A549 (cell line): Measurements from ENCODE around the gene PLD5. TPM values are rescaled to one million over a fixed set of nuclear protein-coding genes. Genes with fewer than 3 reads are reported as not detected.

Source experiments
- ATAC-seq, 2 experiments: fragments of 200-7000 bp in 1 of 2; fragments of >200 bp in 1 of 2; cut with Nextera tagmentation in 1 of 2; cut with Tn5 transposase in 1 of 2; 3 replicates each; pipeline versions ENCODE4 v1.8.0 to v1.9.1; 2018 to 2020; ENCODE audit warnings: mild to moderate bottlenecking in 1 of 2, moderate library complexity in 1 of 2
- CTCF ChIA-PET: fragments of 300-600 bp; sonication (Branson Sonifier 250); formaldehyde crosslinking; extraction: SDS; loops from one replicate; lab custom pipeline; 2021; ENCODE audit warnings: antibody characterized with exemption, inconsistent platforms; lab: Yijun Ruan, JAX
- POLR2A ChIA-PET: fragments of 350-600 bp; formaldehyde crosslinking; extraction: SDS; loops from one replicate; lab custom pipeline; 2021; ENCODE audit warnings: antibody characterized with exemption, inconsistent platforms; lab: Yijun Ruan, JAX
- DNase-seq, 2 experiments: peaks; one replicate each; pipeline versions ENCODE4 v3.0.0 to v3.0.0-alpha.2; 2011 to 2016; ENCODE audit warnings: low read depth in 1 of 2, low spot score in 1 of 2
- FAIRE-seq: peaks from 2 replicates; lab custom pipeline; 2011; peaks lifted over from hg19 to GRCh38; lab: Jason Lieb, UNC
- H3K27ac ChIP-seq, 2 experiments: fragments of >200 bp; sonication (Bioruptor Twin); formaldehyde crosslinking; 3 replicates each; pipeline ENCODE4 v1.5.1; 2016 to 2017
- H3K4me1 ChIP-seq: fragments of >200 bp; sonication (Bioruptor Twin); formaldehyde crosslinking; 3 replicates; pipeline ENCODE4 v1.6.1; 2016
- H3K4me2 ChIP-seq: fragments of >200 bp; sonication (Bioruptor Twin); formaldehyde crosslinking; 3 replicates; pipeline ENCODE4 v1.6.1; 2016
- H3K4me3 ChIP-seq: fragments of >200 bp; sonication (Bioruptor Twin); formaldehyde crosslinking; 3 replicates; pipeline ENCODE4 v1.5.1; 2016
- H3K9me3 ChIP-seq: fragments of >200 bp; sonication (Bioruptor Twin); formaldehyde crosslinking; 3 replicates; pipeline ENCODE4 v1.6.1; 2016
- ATOH8 ChIP-seq: fragments of 250-450 bp; sonication (Bioruptor Pico); IDR thresholded peaks from 2 replicates; pipeline ENCODE4 v1.5.0; 2020; ENCODE audit warnings: low read depth, mild to moderate bottlenecking, moderate library complexity
- BHLHE40 ChIP-seq: IDR thresholded peaks from 2 replicates; pipeline ENCODE4 v1.6.1; 2012; ENCODE audit warnings: low read depth, low read length, inconsistent platforms
- CBX2 ChIP-seq: fragments of 200-600 bp; sonication (generic); IDR thresholded peaks from 2 replicates; pipeline ENCODE4 v1.6.1; 2016; ENCODE audit warnings: low read depth, mild to moderate bottlenecking, borderline replicate concordance
- CBX8 ChIP-seq: fragments of 200-600 bp; sonication (generic); IDR thresholded peaks from 2 replicates; pipeline ENCODE4 v1.6.1; 2016
- EHMT2 ChIP-seq: fragments of 200-600 bp; sonication (generic); IDR thresholded peaks from 2 replicates; pipeline ENCODE4 v1.6.1; 2016; ENCODE audit warnings: antibody characterized with exemption, low read depth, mild to moderate bottlenecking, moderate library complexity
- ELK1 ChIP-seq: fragments of 150-350 bp; IDR thresholded peaks from 2 replicates; pipeline ENCODE4 v1.6.1; 2014; ENCODE audit warnings: low read depth, mild to moderate bottlenecking, low read length
- FOSB ChIP-seq: fragments of 250-450 bp; sonication (Bioruptor Pico); IDR thresholded peaks from 2 replicates; pipeline ENCODE4 v1.5.0; 2020; ENCODE audit warnings: mild to moderate bottlenecking, moderate library complexity
- HOXA7 ChIP-seq: fragments of 250-450 bp; sonication (Bioruptor Pico); IDR thresholded peaks from 2 replicates; pipeline ENCODE4 v1.5.0; 2020; ENCODE audit warnings: mild to moderate bottlenecking, moderate library complexity
- HOXB13 ChIP-seq: fragments of 250-450 bp; sonication (Bioruptor Pico); IDR thresholded peaks from 2 replicates; pipeline ENCODE4 v1.5.0; 2020; ENCODE audit warnings: low read depth, mild to moderate bottlenecking, moderate library complexity
- JUNB ChIP-seq: fragments of >200 bp; sonication (Bioruptor Twin); formaldehyde crosslinking; IDR thresholded peaks from 2 replicates; pipeline ENCODE4 v1.6.1; 2016
- MAX ChIP-seq: IDR thresholded peaks from 2 replicates; pipeline ENCODE4 v1.6.1; 2012
- NPAS2 ChIP-seq: fragments of 250-450 bp; sonication (Bioruptor Pico); IDR thresholded peaks from 2 replicates; pipeline ENCODE4 v1.8.0; 2022; ENCODE audit warnings: mild to moderate bottlenecking, moderate library complexity, borderline replicate concordance
- PHF8 ChIP-seq: fragments of 200-600 bp; sonication (generic); IDR thresholded peaks from 2 replicates; pipeline ENCODE4 v1.6.1; 2016; ENCODE audit warnings: low read depth, mild to moderate bottlenecking, antibody characterized with exemption, moderate library complexity, borderline replicate concordance
- POLR2AphosphoS2 ChIP-seq: conservative IDR thresholded peaks from 2 replicates; pipeline ENCODE4 v1.6.1; 2012; ENCODE audit warnings: low read length, improper control_type of control experiment, inconsistent platforms
- RAD21 ChIP-seq, 2 experiments: fragments of >200 bp in 1 of 2; sonication (Bioruptor Twin) in 1 of 2; formaldehyde crosslinking in 1 of 2; IDR thresholded peaks in 1 of 2; conservative IDR thresholded peaks in 1 of 2; 2 replicates in 1 of 2; 3 replicates in 1 of 2; pipeline ENCODE4 v1.6.1; 2012 to 2018; ENCODE audit warnings: inconsistent platforms in 1 of 2
- SMC3 ChIP-seq: fragments of >200 bp; sonication (Bioruptor Twin); formaldehyde crosslinking; IDR thresholded peaks from 3 replicates; pipeline ENCODE4 v1.6.1; 2018; ENCODE audit warnings: inconsistent platforms
- SREBF2 ChIP-seq: fragments of 450-650 bp; IDR thresholded peaks from 2 replicates; pipeline ENCODE4 v1.6.1; 2014; ENCODE audit warnings: mild to moderate bottlenecking, moderate library complexity
- TP53 ChIP-seq: fragments of 250-450 bp; sonication (Bioruptor Pico); IDR thresholded peaks from 2 replicates; pipeline ENCODE4 v1.5.0; 2021; ENCODE audit warnings: mild to moderate bottlenecking, moderate library complexity
- ZSCAN20 ChIP-seq: fragments of 250-450 bp; sonication (Bioruptor Pico); IDR thresholded peaks from 2 replicates; pipeline ENCODE4 v1.8.0; 2022; ENCODE audit warnings: mild to moderate bottlenecking, moderate library complexity
- WGBS: methylation state at CpG from one replicate; pipeline ENCODE4 v1.1.6; 2017; ENCODE audit errors: missing lambda C conversion rate; 5-methylcytosine and 5-hydroxymethylcytosine counted together
- polyA plus RNA-seq, 4 experiments: library from polyadenylated mRNA; depleted of rRNA in 3 of 4; stranded (reverse); fragments of >200 nt; fragmentation: RNase III in 1 of 4; extraction: RNeasy Plus Mini Kit Qiagen cat#74134 plus additional on column Dnase treatment in 1 of 4; gene quantifications; 2 replicates in 3 of 4; 3 replicates in 1 of 4; pipeline ENCODE4 v1.2.3, GENCODE V29; 2011 to 2017
- TF ChIP-seq, protein P1 (sequence below): fragments of >200 bp; sonication (Bioruptor Twin); formaldehyde crosslinking; IDR thresholded peaks from 3 replicates; pipeline ENCODE4 v1.5.1; 2016
- TF ChIP-seq, protein P2 (sequence below): fragments of 250-450 bp; sonication (Bioruptor Pico); IDR thresholded peaks from 2 replicates; pipeline ENCODE4 v1.5.0; 2021; ENCODE audit warnings: mild to moderate bottlenecking, moderate library complexity, borderline replicate concordance
- TF ChIP-seq, protein P3 (sequence below): IDR thresholded peaks from 2 replicates; pipeline ENCODE4 v1.6.1; 2012; ENCODE audit warnings: low read depth, borderline replicate concordance

Gene PLD5
- polyA plus RNA-seq, 2 of the 4 experiments (the other 2 are of a cell fraction), result 1.5 to 1.7 TPM

- no peak overlapping the region for H3K4me3 ChIP-seq
- peak overlapping the region; percentile 13 to 53; a peak in 3 of 6 replicates for H3K27ac ChIP-seq
- FAIRE-seq (no peak), ATAC-seq (peak; percentile 85 to 94; a peak in 5 of 6 replicates), DNase-seq (peak; percentile 54 to 63)
- WGBS, result 14% methylated on average over 9 of the region's 9 CpGs
- TF ChIP-seq, protein P1, sequence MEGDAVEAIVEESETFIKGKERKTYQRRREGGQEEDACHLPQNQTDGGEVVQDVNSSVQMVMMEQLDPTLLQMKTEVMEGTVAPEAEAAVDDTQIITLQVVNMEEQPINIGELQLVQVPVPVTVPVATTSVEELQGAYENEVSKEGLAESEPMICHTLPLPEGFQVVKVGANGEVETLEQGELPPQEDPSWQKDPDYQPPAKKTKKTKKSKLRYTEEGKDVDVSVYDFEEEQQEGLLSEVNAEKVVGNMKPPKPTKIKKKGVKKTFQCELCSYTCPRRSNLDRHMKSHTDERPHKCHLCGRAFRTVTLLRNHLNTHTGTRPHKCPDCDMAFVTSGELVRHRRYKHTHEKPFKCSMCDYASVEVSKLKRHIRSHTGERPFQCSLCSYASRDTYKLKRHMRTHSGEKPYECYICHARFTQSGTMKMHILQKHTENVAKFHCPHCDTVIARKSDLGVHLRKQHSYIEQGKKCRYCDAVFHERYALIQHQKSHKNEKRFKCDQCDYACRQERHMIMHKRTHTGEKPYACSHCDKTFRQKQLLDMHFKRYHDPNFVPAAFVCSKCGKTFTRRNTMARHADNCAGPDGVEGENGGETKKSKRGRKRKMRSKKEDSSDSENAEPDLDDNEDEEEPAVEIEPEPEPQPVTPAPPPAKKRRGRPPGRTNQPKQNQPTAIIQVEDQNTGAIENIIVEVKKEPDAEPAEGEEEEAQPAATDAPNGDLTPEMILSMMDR, result peak; percentile 86
- peak; percentile 82 to 84 for TF ChIP-seq RAD21 (conservative IDR thresholded peaks at IDR 0.05 in 1 of 2, IDR thresholded peaks at IDR 0.05 in 1 of 2)
- no peak for TF ChIP-seq ZSCAN20 (CRISPR knock-in tag)
- peak; percentile 89 for TF ChIP-seq SMC3
- CTCF ChIA-PET, result interaction anchor here (0.6 to 3.6 kb wide), 24 partner anchors 10 to 1072 kb away, joined by 3 to 27 read pairs (median 4); no protein-coding TSS in a partner anchor
- no peaks in the 10 kb centered on the region for H3K9me3 ChIP-seq
- POLR2A ChIA-PET, result no interaction called here
- no peaks in the 10 kb centered on the region; the same call in 2 of the 3 replicates for H3K4me1 ChIP-seq
- H3K4me2 ChIP-seq, result peak overlapping the region; percentile 65
Measured at GRCh38 chr1:242454262-242455051, 70.0 kb downstream of the PLD5 start.

- POLR2A ChIA-PET, result no interaction called here
- ATAC-seq (no peak), DNase-seq (no peak), FAIRE-seq (no peak)
- no peak overlapping the region for H3K4me2 ChIP-seq
- CTCF ChIA-PET, result interaction anchor here (0.7 to 1.6 kb wide), 4 partner anchors 9 to 199 kb away, joined by 3 read pairs; no protein-coding TSS in a partner anchor
- no peaks in the 10 kb centered on the region for H3K9me3 ChIP-seq
- no peak for TF ChIP-seq SREBF2
- TF ChIP-seq HOXB13 (CRISPR knock-in tag), result no peak
- TF ChIP-seq ELK1, result no peak
- TF ChIP-seq PHF8, result no peak
- no peak for TF ChIP-seq FOSB
- TF ChIP-seq CBX8, result no peak
- no peak for TF ChIP-seq BHLHE40
- TF ChIP-seq TP53 (CRISPR knock-in tag), result no peak
- no peak for TF ChIP-seq MAX
- no peak for TF ChIP-seq CBX2
- no peak for TF ChIP-seq POLR2AphosphoS2
- TF ChIP-seq ATOH8 (CRISPR knock-in tag), result no peak
- no peak overlapping the region for H3K27ac ChIP-seq
- H3K4me3 ChIP-seq, result no peak overlapping the region
- no peaks in the 10 kb centered on the region; the same call in 2 of the 3 replicates for H3K4me1 ChIP-seq
- WGBS, result 83% methylated on average over 8 of the region's 8 CpGs
Measured at GRCh38 chr1:242452573-242452972, 71.9 kb downstream of the PLD5 start.

DNA sequence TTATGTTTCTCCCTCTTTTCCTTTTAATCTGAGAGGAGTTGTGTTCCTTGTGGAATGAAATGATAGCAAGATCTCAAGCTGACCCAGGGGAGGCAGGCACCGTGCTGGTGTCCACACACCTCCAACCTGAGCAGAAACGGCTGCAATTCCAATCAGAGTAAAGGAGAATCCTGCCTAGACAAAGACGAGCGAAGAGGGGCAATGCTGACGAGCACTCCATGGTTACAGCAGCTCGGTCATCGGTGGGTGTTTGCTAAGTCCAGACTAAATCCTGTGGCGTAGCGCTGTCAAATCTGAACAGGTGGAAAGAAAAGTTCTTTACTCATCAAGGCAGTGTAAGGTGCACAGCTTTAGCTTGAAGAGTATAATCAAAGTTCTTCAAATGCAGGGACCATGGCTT, 74.8 kb downstream of the PLD5 start:
- ChIA-PET CTCF (interaction anchor here (1.4 kb wide), 1 partner anchor 451 kb away, joined by 4 read pairs; the partner anchor contains the start of gene MAP1LC3C), POLR2A (no interaction called here)
- ATAC-seq (no peak), DNase-seq (no peak), FAIRE-seq (no peak)
- H3K27ac ChIP-seq, result no peak overlapping the region
- no peak overlapping the region for H3K4me3 ChIP-seq
- H3K9me3 ChIP-seq, result no peaks in the 10 kb centered on the region
- no peaks in the 10 kb centered on the region; the same call in 2 of the 3 replicates for H3K4me1 ChIP-seq
- 85% methylated on average over 9 of the region's 9 CpGs for WGBS
- H3K4me2 ChIP-seq, result no peak overlapping the region
- TF ChIP-seq HOXA7 (CRISPR knock-in tag), result no peak
- TF ChIP-seq, protein P2, sequence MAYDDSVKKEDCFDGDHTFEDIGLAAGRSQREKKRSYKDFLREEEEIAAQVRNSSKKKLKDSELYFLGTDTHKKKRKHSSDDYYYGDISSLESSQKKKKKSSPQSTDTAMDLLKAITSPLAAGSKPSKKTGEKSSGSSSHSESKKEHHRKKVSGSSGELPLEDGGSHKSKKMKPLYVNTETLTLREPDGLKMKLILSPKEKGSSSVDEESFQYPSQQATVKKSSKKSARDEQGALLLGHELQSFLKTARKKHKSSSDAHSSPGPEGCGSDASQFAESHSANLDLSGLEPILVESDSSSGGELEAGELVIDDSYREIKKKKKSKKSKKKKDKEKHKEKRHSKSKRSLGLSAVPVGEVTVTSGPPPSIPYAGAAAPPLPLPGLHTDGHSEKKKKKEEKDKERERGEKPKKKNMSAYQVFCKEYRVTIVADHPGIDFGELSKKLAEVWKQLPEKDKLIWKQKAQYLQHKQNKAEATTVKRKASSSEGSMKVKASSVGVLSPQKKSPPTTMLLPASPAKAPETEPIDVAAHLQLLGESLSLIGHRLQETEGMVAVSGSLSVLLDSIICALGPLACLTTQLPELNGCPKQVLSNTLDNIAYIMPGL (CRISPR knock-in tag), result no peak
- no peak for TF ChIP-seq ZSCAN20 (CRISPR knock-in tag)
- TF ChIP-seq JUNB, result no peak
- TF ChIP-seq, protein P3, sequence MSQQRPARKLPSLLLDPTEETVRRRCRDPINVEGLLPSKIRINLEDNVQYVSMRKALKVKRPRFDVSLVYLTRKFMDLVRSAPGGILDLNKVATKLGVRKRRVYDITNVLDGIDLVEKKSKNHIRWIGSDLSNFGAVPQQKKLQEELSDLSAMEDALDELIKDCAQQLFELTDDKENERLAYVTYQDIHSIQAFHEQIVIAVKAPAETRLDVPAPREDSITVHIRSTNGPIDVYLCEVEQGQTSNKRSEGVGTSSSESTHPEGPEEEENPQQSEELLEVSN, result no peak
- TF ChIP-seq, protein P1, result no peak
- TF ChIP-seq FOSB, result no peak
- no peak for TF ChIP-seq EHMT2
- TF ChIP-seq NPAS2 (CRISPR knock-in tag), result no peak
